Neural progenitor cell (in vitro differentiated cells): ENCODE results near the gene C2orf49.

Source experiments
- EZH2 ChIP-seq: fragments of 200-600 bp; sonication (generic); IDR thresholded peaks from 2 replicates; pipeline ENCODE4 v1.6.1; 2017; ENCODE audit warnings: antibody characterized with exemption, mild to moderate bottlenecking, moderate library complexity
- TF ChIP-seq, protein P1 (sequence below): fragments of 200-600 bp; sonication (generic); IDR thresholded peaks from 2 replicates; pipeline ENCODE4 v1.5.1; 2017; ENCODE audit warnings: antibody characterized with exemption, mild to moderate bottlenecking

DNA sequence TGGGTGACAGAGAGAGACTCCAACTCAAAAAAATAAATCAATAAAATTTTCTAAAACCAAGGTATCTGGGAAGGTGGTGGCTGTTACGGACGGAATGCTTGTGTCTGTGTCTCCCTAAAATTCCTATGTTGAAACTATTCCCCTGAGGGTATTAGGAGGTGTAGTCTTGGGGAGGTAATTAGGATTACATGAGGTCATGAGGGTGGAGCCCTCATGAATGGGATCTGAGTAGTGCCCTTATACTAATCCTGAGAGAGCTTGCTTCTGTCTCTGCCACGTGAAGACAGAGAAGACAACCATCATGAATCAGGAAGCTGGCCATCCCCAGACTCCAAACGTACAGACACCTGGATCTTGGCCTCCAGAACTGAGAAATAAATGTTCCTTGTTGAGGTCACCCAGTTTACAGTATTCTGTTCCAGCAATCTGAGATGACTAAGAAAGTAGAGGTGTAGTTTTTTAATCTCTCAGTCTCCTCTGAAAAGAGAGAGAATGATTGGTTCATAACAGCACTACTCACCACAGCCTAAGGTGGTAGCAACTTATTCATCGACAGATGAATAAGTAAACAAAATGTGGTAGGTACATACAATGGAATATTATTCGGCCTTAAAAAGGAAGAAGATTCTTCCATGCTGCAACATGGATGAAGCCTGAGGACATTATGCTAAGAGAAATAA lies 46.2 kb upstream of the C2orf49 start:
- TF ChIP-seq, protein P1, sequence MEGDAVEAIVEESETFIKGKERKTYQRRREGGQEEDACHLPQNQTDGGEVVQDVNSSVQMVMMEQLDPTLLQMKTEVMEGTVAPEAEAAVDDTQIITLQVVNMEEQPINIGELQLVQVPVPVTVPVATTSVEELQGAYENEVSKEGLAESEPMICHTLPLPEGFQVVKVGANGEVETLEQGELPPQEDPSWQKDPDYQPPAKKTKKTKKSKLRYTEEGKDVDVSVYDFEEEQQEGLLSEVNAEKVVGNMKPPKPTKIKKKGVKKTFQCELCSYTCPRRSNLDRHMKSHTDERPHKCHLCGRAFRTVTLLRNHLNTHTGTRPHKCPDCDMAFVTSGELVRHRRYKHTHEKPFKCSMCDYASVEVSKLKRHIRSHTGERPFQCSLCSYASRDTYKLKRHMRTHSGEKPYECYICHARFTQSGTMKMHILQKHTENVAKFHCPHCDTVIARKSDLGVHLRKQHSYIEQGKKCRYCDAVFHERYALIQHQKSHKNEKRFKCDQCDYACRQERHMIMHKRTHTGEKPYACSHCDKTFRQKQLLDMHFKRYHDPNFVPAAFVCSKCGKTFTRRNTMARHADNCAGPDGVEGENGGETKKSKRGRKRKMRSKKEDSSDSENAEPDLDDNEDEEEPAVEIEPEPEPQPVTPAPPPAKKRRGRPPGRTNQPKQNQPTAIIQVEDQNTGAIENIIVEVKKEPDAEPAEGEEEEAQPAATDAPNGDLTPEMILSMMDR = no peak
- no peak for TF ChIP-seq EZH2
